ENCODE data around the gene TSC22D2.
"Not testable (repeated sequence)": the region's sequence is repeated elsewhere in the genome, so short reads cannot be mapped to it uniquely, and the experiment has no call there.

The TSC22D2 gene

GRCh38 chr3:150490277-150490986 is 82.3 kb downstream of the TSC22D2 start:
- no peak overlapping the region for H3K4me3 ChIP-seq (ENCODE audit: low read length)
- no peak for TF ChIP-seq ZNF274 (IDR thresholded peaks at IDR 0.05; ENCODE audit: low read depth, low read length)

- no peak overlapping the region for H3K4me3 ChIP-seq (ENCODE audit: low read length)
- no peak for TF ChIP-seq ZNF274 (IDR thresholded peaks at IDR 0.05; ENCODE audit: low read depth, low read length)
Measured at GRCh38 chr3:150494411-150494977, 86.4 kb downstream of the TSC22D2 start.

- H3K4me3 ChIP-seq (ENCODE audit: low read length): no peak overlapping the region
- TF ChIP-seq ZNF274 (IDR thresholded peaks at IDR 0.05; ENCODE audit: low read depth, low read length): no peak
Measured at GRCh38 chr3:150495149-150495548, 87.1 kb downstream of the TSC22D2 start.

- no peak for TF ChIP-seq ZNF274 (IDR thresholded peaks at IDR 0.05; ENCODE audit: low read depth, low read length)
- H3K4me3 ChIP-seq (ENCODE audit: low read length): no peak overlapping the region
Measured at GRCh38 chr3:150495563-150496168, 87.6 kb downstream of the TSC22D2 start.

GRCh38 chr3:150497956-150498355 is 89.9 kb downstream of the TSC22D2 start:
- TF ChIP-seq ZNF274 (IDR thresholded peaks at IDR 0.05; ENCODE audit: low read depth, low read length): no peak
- no peak overlapping the region for H3K4me3 ChIP-seq (ENCODE audit: low read length)

- not testable (repeated sequence) for H3K4me3 ChIP-seq (ENCODE audit: low read length)
Measured at GRCh38 chr3:150500960-150501359, 92.9 kb downstream of the TSC22D2 start.

- H3K4me3 ChIP-seq (ENCODE audit: low read length): no peak overlapping the region
- no peak for TF ChIP-seq ZNF274 (IDR thresholded peaks at IDR 0.05; ENCODE audit: low read depth, low read length)
Measured at GRCh38 chr3:150503402-150504099, 95.5 kb downstream of the TSC22D2 start.

- no peak for TF ChIP-seq ZNF274 (IDR thresholded peaks at IDR 0.05; ENCODE audit: low read depth, low read length)
- H3K4me3 ChIP-seq (ENCODE audit: low read length): no peak overlapping the region
Measured at GRCh38 chr3:150504483-150504882, 96.4 kb downstream of the TSC22D2 start.

GRCh38 chr3:150508401-150508800 is 100.3 kb downstream of the TSC22D2 start:
- TF ChIP-seq ZNF274 (IDR thresholded peaks at IDR 0.05; ENCODE audit: low read depth, low read length): no peak
- no peak overlapping the region for H3K4me3 ChIP-seq (ENCODE audit: low read length)

- no peak for TF ChIP-seq ZNF274 (IDR thresholded peaks at IDR 0.05; ENCODE audit: low read depth, low read length)
- H3K4me3 ChIP-seq (ENCODE audit: low read length): no peak overlapping the region
Measured at GRCh38 chr3:150509780-150510179, 101.7 kb downstream of the TSC22D2 start.

GRCh38 chr3:150511122-150511821 is 103.2 kb downstream of the TSC22D2 start:
- H3K4me3 ChIP-seq (ENCODE audit: low read length): no peak overlapping the region

GRCh38 chr3:150515210-150515609 is 107.1 kb downstream of the TSC22D2 start:
- TF ChIP-seq ZNF274 (IDR thresholded peaks at IDR 0.05; ENCODE audit: low read depth, low read length): no peak
- H3K4me3 ChIP-seq (ENCODE audit: low read length): no peak overlapping the region

More at GRCh38 chr3:150511122-150511821, 103.2 kb downstream of the TSC22D2 start:
- no peak for TF ChIP-seq ZNF274 (IDR thresholded peaks at IDR 0.05; ENCODE audit: low read depth, low read length)
